SK-N-SH treated with all-trans-retinoic acid at 6 μM for 48 hours (cell line): ENCODE results near the gene GOLGA6L24.
"Not testable (repeated sequence)": the region's sequence is repeated elsewhere in the genome, so short reads cannot be mapped to it uniquely, and the experiment has no call there.

Experiments
- GLIS3 ChIP-seq: fragments of 250-450 bp; sonication (Bioruptor Pico); IDR thresholded peaks from 2 replicates; pipeline ENCODE4 v1.5.0; 2020; ENCODE audit warnings: mild to moderate bottlenecking, moderate library complexity
- OSR1 ChIP-seq: fragments of 250-450 bp; sonication (Bioruptor Pico); IDR thresholded peaks from 2 replicates; pipeline ENCODE4 v1.8.0; 2022; ENCODE audit warnings: moderate library complexity, mild to moderate bottlenecking, inconsistent platforms

- not testable (repeated sequence) for TF ChIP-seq OSR1, GLIS3 (CRISPR knock-in tag)
Observed at GRCh38 chr15:28319725-28320124, 38.2 kb downstream of the GOLGA6L24 start.
